PC-9 (cell line): Measurements from ENCODE around the gene SLC8A1.

ENCODE experiments used
- CTCF ChIP-seq: fragments of 200-600 bp; sonication (generic); conservative IDR thresholded peaks from 2 replicates; pipeline ENCODE4 v1.6.1; 2017; ENCODE audit warnings: mixed run types, antibody characterized with exemption, mild to moderate bottlenecking, moderate library complexity
- EZH2 ChIP-seq: fragments of 200-600 bp; sonication (generic); IDR thresholded peaks from 2 replicates; pipeline ENCODE4 v1.8.0; 2017; ENCODE audit warnings: antibody characterized with exemption, low read depth

GRCh38 chr2:40348665-40349064 is 103.2 kb downstream of the SLC8A1 start:
- TF ChIP-seq CTCF (no peak), EZH2 (no peak)
